ENCODE results near the gene FLOT2.
"Not testable (repeated sequence)": the region's sequence is repeated elsewhere in the genome, so short reads cannot be mapped to it uniquely, and the experiment has no call there.

FLOT2 gene, protein sequence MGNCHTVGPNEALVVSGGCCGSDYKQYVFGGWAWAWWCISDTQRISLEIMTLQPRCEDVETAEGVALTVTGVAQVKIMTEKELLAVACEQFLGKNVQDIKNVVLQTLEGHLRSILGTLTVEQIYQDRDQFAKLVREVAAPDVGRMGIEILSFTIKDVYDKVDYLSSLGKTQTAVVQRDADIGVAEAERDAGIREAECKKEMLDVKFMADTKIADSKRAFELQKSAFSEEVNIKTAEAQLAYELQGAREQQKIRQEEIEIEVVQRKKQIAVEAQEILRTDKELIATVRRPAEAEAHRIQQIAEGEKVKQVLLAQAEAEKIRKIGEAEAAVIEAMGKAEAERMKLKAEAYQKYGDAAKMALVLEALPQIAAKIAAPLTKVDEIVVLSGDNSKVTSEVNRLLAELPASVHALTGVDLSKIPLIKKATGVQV
- total RNA-seq: 41.4 to 161 (median 80.7) reads per million in 9 experiments

DNA sequence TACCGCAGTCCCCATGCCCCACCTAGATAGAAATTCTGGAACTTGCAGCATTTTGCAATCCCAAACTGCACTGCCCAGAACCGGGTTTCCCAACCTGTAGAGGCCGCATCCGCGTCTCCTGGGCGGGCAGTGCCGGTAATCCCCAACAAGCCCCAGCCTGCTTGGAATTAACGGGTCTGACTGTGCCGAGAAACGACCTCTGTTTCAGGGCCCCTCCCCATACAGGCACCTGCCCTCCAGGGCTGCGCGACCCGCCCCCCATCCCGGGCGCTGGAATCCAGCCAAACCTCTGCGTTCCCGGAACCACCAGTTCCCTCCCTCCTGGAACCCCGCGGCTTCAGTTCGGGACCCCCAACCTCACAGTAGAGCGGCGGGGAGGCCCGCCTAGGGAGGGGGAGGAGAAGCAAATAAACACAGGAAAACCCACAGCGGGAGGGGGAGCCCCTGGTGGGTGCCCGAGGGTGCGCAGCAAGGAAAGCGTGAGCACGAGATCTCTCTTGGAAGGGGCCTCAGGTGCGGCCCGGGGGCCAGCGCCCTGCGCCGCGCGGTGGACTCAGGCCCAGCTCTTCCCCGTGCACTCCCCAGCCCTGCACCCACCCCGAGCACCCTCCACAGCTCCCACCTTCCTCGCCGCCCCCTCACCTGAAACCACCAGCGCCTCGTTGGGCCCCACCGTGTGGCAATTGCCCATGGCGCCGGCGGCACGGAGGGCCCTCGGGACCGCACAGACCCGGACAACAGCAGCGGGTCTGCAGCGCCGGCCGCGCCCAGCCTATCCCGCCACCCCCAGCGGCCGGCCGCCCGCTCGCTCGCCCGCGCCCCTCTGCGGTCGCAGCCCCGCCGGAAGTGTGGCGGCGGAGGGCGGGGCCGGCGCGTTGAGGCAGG is at the start of gene FLOT2:
TSS of gene FLOT2 (minus strand) at position 850 of the 885 bp plus-strand sequence. CDS start at position 691, 159 bp downstream.
- peak; percentile 45 to 57 (median 50) for DNase-seq
- ATAC-seq (replicated peaks): peak; percentile 77
- Mint-ChIP-seq H3K4me1 (ENCODE audit: low read depth in 2 of 2) (peaks cover 52 to 60% of the 10 kb centered on the region in 2 donors), H3K27me3 (no peaks in the 10 kb centered on the region), H3K36me3 (ENCODE audit: insufficient read depth) (peaks cover 20% of the 10 kb centered on the region), H3K9me3 (no peaks in the 10 kb centered on the region), H3K27ac (peak within 1 kb of the TSS; percentile 95 to 99), H3K4me3 (peak within 1 kb of the TSS; percentile 93 to 100)

DNA sequence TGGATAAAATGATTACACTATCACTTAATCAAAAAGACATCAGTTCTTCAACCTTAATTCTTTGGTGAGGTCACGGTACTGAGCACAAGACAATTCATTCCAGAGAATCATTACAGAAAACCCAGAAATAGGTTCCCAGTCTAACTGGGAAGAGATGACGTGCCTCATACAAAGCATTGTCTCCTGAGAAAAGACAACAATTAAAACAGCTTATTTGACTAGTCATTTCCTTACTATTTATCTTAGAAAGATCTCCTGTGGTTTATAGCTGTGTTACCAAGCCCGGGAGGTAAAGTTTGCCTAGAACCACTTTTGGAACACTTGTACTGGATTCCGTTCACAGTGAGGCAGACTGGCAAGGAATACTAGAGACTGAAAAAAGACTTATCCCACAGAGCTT is 48.7 kb upstream of the FLOT2 start:
- DNase-seq (no peak), ATAC-seq (replicated peaks) (no peak)
- Mint-ChIP-seq H3K36me3 (ENCODE audit: insufficient read depth) (peaks cover 63% of the 10 kb centered on the region), H3K9me3 (no peaks in the 10 kb centered on the region), H3K4me1 (ENCODE audit: low read depth in 2 of 2) (peaks cover 50 to 64% of the 10 kb centered on the region in 2 donors), H3K27ac (peak overlapping the region in 1 of 2 donors; percentile 98), H3K27me3 (no peaks in the 10 kb centered on the region), H3K4me3 (peak overlapping the region in 1 of 2 donors; percentile 52)

DNA sequence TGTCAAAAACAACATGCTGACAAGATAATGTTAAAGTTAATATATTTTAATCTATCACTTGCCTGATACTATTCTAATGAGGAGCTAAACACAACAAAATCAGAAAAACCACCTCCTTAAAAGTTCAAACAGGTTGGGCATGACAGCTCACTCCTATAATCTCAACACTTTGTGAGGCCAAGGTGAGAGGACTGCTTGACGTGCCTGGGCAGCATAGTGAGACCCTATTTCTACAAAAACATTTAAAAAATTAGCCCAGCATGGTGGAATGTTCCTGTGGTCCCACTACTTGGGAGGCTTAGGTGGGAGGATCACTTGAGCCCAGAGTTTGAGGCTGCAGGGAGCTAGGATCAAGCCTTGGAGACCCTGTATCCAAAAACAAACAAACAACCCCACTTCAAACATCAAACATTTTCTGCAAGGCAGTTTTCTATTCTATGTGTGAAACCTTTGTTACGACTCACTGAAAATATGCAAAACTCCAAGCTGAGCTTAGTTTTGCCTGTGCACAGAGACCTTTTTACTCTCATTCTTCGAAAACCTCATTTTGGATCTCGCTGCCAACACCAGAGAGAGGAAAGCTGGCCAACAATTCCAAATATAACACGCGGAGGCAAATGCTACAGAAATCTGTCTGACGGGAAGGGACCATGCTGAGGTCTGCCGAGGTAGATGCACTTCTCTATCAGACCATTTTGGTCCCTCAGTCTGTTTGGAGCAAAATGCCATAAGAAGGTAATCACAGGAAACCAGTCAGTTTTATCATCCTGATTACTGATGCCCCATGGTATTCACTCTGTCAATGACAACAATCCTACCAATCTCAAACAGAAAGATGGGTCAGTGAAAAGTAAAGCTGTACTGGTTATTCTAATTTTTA is 47.6 kb upstream of the FLOT2 start:
- no peak for ATAC-seq (replicated peaks)
- Mint-ChIP-seq H3K9me3 (no peaks in the 10 kb centered on the region), H3K36me3 (ENCODE audit: insufficient read depth) (peaks cover 64% of the 10 kb centered on the region), H3K27ac (peak overlapping the region in 1 of 2 donors; percentile 80), H3K4me3 (peak overlapping the region in 1 of 2 donors; percentile 52), H3K27me3 (no peaks in the 10 kb centered on the region), H3K4me1 (ENCODE audit: low read depth in 2 of 2) (peaks cover 59 to 74% of the 10 kb centered on the region in 2 donors)
- DNase-seq: no peak

DNA sequence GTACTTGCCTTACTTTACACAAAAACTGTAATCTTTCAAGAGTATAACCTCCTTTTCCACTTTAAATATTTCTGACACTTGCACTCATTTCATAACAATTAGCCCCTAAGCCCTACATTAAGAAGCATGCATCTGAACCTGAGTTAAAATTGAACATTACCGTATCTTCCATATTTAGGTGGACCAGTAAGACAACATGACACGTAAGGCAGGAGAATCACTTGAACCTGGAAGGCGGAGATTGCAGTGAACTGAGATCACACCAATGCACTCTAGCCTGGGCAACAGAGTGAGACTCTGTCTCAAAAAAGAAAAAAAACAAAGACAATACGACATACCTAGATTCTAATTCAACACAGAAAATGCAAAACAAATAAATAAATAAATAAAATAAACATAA is 46.8 kb upstream of the FLOT2 start:
- ATAC-seq (replicated peaks): no peak
- H3K4me1 Mint-ChIP-seq (ENCODE audit: low read depth in 2 of 2): peaks cover 61 to 81% of the 10 kb centered on the region in 2 donors

DNA sequence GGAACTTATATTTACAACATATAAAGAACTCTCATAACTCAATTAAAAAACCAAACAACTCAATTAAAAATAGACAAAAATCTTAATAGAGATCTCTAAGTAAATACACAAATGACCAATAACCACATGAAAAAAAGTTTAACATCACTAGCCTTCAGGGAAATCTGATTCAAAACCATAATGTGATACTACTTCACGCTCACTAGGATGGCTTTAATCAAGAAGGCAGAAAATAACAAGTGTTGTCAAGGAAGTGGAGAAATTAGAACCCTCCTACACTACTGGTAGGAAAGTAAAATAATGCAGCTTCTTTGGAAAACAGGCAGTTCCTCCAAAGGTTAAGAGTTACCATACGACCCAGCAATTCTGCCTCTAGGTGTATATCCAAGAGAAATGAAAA is 45.4 kb upstream of the FLOT2 start:
- H3K4me3 Mint-ChIP-seq: no peak overlapping the region
- H3K27ac Mint-ChIP-seq: peak overlapping the region in 1 of 2 donors; percentile 80
- H3K4me1 Mint-ChIP-seq (ENCODE audit: low read depth in 2 of 2): peaks cover 63 to 82% of the 10 kb centered on the region in 2 donors
- H3K27me3 Mint-ChIP-seq: no peaks in the 10 kb centered on the region
- H3K36me3 Mint-ChIP-seq (ENCODE audit: insufficient read depth): peaks cover 57% of the 10 kb centered on the region
- ATAC-seq (replicated peaks) (no peak), DNase-seq (no peak)
- no peaks in the 10 kb centered on the region for H3K9me3 Mint-ChIP-seq

More for the DNA sequence above, 46.8 kb upstream of the FLOT2 start:
- Mint-ChIP-seq H3K9me3 (no peaks in the 10 kb centered on the region), H3K27me3 (no peaks in the 10 kb centered on the region), H3K27ac (peak overlapping the region in 1 of 2 donors; percentile 80), H3K4me3 (peak overlapping the region in 1 of 2 donors; percentile 44), H3K36me3 (ENCODE audit: insufficient read depth) (peaks cover 61% of the 10 kb centered on the region)
- no peak for DNase-seq

DNA sequence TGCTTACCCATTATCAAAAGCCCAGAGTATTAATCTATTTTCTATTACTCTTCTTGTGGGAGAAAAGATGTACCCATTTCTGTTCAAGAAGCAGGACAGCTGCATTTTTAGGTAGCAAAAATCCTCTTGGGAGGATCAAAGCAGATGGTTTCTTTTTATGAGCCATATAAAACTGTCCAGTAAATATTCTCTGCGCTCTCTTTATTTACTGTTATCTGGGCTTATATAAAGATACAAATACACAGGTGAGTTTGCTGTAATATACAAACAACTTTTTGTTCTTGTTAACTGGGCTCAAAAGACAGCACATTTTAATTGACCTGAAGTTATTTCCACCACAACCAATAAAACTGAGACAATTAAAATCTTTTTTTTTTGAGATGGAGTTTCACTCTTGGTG is 43.7 kb upstream of the FLOT2 start:
- Mint-ChIP-seq H3K36me3 (ENCODE audit: insufficient read depth) (peaks cover 52% of the 10 kb centered on the region), H3K27ac (no peak overlapping the region)

DNA sequence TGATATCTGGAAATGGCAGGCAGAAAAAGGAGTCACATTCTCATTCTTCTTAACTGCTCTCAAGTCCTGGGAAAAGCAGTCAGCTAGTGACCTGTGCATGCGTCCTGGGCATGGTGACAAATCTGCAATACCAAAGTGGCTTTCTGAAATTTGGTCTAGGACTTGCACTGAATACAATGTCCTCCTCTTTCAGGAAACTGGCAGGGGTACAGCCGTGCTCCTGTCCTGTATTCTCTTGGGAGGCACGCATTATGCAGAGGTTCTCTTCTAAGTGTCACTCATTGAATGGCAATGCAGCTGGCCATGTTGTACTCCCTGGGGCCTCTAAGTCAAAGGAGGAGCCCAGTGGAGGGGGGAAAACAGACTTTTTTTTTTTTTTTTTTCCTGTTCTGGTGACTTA is 43.1 kb upstream of the FLOT2 start:
- no peaks in the 10 kb centered on the region for H3K9me3 Mint-ChIP-seq
- no peaks in the 10 kb centered on the region for H3K27me3 Mint-ChIP-seq
- peaks cover 49% of the 10 kb centered on the region for H3K36me3 Mint-ChIP-seq (ENCODE audit: insufficient read depth)
- H3K27ac Mint-ChIP-seq: no peak overlapping the region
- H3K4me1 Mint-ChIP-seq (ENCODE audit: low read depth in 2 of 2): peaks cover 48 to 77% of the 10 kb centered on the region in 2 donors
- H3K4me3 Mint-ChIP-seq: no peak overlapping the region
- no peak for DNase-seq
- ATAC-seq (replicated peaks): no peak

More for the DNA sequence above, 43.7 kb upstream of the FLOT2 start:
- ATAC-seq (replicated peaks) (no peak), DNase-seq (no peak)
- Mint-ChIP-seq H3K9me3 (no peaks in the 10 kb centered on the region), H3K4me1 (ENCODE audit: low read depth in 2 of 2) (peaks cover 53 to 77% of the 10 kb centered on the region in 2 donors), H3K4me3 (peak overlapping the region in 1 of 2 donors; percentile 21), H3K27me3 (no peaks in the 10 kb centered on the region)

DNA sequence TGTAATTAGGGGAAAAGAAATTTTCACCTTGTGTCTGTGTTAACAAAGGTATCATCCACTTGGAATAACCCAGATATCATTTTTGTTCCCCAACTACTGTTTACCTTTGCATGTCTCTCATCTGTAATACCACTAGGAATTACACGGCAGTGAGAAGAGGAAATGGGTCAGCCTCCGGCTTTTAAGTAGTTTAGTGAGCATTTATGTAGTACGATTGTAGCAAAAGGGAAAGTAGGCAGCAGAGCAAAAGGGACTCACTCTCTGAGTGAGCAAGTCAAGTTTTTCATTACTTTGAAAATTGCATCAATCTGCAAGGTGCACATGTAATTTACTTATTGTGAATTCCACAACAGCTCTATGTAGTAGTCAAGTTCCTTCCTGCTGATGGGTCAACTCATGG is 42.6 kb upstream of the FLOT2 start:
- peak overlapping the region in 1 of 2 donors; percentile 56 for H3K27ac Mint-ChIP-seq
- H3K27me3 Mint-ChIP-seq: no peaks in the 10 kb centered on the region
- H3K4me3 Mint-ChIP-seq: peak overlapping the region in 1 of 2 donors; percentile 13
- H3K36me3 Mint-ChIP-seq (ENCODE audit: insufficient read depth): peaks cover 48% of the 10 kb centered on the region
- ATAC-seq (replicated peaks): peak; percentile 46
- H3K4me1 Mint-ChIP-seq (ENCODE audit: low read depth in 2 of 2): peaks cover 42 to 75% of the 10 kb centered on the region in 2 donors
- H3K9me3 Mint-ChIP-seq: no peaks in the 10 kb centered on the region
- DNase-seq: no peak

DNA sequence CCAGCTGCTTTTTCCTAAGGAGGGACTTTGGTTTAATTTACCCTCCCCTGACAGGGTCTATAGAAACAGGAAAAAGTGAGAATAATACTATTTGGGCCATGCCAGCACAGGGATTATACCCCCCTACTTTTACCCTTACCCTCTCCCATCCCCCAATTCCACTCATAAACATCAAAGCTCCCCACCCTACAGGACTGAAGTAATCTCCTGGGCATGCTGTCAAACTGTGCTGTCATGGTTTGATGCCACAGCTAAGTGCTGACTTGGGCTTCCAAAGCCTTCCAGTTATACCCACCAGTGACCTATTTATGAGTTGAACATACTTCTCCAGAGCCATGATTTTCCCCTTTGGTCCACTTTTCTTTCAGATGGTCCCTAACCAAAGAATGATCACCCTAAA is 41.0 kb upstream of the FLOT2 start:
- Mint-ChIP-seq H3K27me3 (no peaks in the 10 kb centered on the region), H3K27ac (peak overlapping the region; percentile 60 to 66), H3K4me3 (no peak overlapping the region), H3K9me3 (no peaks in the 10 kb centered on the region), H3K4me1 (ENCODE audit: low read depth in 2 of 2) (peaks cover 39 to 70% of the 10 kb centered on the region in 2 donors), H3K36me3 (ENCODE audit: insufficient read depth) (peaks cover 43% of the 10 kb centered on the region)
- ATAC-seq (replicated peaks) (no peak), DNase-seq (no peak)

DNA sequence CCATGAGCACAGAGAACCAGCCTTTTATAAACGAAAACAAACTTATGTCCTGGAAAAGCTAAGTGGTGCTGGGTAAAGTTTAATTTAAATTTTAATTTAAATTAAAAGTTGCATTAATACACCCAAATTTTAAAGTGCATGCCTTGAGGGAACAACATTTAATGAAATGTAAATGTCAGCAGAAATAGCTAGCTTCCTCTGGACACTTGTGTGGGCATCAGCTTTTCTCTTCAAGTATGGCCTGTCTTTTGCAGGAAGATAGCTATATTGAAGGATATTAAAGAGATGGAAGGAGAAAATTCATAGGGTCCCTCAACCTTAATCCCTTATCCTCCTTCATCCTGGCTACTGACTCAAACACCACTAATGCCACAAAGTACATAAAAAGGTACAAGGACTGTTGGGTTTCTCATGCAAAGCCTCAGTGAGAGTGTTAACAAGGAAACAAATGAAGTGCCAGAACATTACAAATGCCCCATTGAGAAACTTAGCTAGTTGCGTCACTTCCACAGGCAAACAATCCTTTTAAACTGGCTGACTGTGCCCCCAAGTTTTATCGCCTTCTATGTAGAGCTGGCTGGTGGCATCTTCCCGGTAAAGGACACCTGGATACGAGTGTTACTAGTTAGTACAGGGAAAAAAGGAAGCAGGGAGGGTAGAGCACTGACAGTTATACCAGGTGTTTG is 39.7 kb upstream of the FLOT2 start:
- no peaks in the 10 kb centered on the region for H3K27me3 Mint-ChIP-seq
- H3K27ac Mint-ChIP-seq: peak overlapping the region; percentile 16 to 46
- DNase-seq: no peak
- peaks cover 38 to 68% of the 10 kb centered on the region in 2 donors for H3K4me1 Mint-ChIP-seq (ENCODE audit: low read depth in 2 of 2)
- peak overlapping the region in 1 of 2 donors; percentile 46 for H3K4me3 Mint-ChIP-seq
- ATAC-seq (replicated peaks): no peak
- H3K9me3 Mint-ChIP-seq: no peaks in the 10 kb centered on the region
- peaks cover 36% of the 10 kb centered on the region for H3K36me3 Mint-ChIP-seq (ENCODE audit: insufficient read depth)

DNA sequence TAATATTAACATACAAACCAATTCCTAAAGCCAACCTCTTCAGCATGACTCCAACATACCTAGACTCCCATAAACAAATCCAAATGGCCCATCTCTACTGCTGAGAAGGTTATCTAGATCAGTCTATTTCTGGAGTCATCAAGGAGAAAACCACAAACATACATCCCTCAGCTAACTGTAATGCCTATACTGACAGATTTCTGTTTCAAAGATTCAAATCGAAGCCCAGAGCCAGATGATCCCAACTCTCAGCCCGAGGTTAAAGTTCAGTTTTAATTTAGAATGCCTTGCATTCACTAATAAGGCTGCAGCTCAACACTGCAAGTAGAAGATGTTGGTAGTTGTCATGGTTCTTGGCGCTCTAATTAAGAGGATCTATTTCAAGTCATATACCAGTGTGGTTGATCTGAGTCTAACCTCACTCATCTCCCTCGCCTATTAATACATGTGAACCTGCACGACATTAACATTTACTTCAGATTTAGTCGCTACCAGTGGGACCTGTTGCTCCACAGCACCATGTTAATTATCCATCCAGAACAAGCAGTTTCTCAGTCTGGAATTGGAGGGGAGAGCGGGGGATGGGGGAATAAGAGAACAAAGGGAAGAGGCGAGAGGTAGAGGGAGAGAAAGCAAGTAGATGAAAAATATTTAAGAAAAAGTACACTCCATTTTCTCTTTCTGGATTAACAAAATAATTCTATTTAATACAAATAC is 38.4 kb upstream of the FLOT2 start:
- peaks cover 33% of the 10 kb centered on the region for H3K36me3 Mint-ChIP-seq (ENCODE audit: insufficient read depth)
- peak overlapping the region; percentile 16 to 88 for H3K27ac Mint-ChIP-seq
- peak overlapping the region in 1 of 2 donors; percentile 46 for H3K4me3 Mint-ChIP-seq
- ATAC-seq (replicated peaks) (no peak), DNase-seq (no peak)
- peaks cover 31 to 57% of the 10 kb centered on the region in 2 donors for H3K4me1 Mint-ChIP-seq (ENCODE audit: low read depth in 2 of 2)
- H3K27me3 Mint-ChIP-seq: no peaks in the 10 kb centered on the region
- no peaks in the 10 kb centered on the region for H3K9me3 Mint-ChIP-seq

DNA sequence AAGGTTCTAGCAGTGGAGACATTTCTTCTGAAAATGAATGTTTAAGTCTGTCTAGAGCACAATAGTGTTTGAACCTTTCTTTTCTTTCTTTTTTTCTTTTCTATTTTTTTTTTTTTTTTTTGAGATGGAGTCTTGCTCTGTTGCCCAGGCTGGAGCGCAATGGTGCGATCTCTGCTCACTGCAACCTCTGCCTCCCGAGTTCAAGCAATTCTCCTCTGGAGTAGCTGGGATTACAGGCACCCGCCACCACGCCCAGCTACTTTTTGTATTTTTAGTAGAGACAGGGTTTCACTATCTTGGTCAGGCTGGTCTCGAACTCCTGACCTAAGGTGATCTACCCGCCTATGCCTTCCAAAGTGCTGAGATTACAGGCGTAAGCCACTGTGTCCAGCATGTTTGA is 37.0 kb upstream of the FLOT2 start:
- peaks cover 29% of the 10 kb centered on the region for H3K36me3 Mint-ChIP-seq (ENCODE audit: insufficient read depth)
- H3K27me3 Mint-ChIP-seq; ATAC-seq (replicated peaks); DNase-seq; H3K9me3 Mint-ChIP-seq; H3K4me3 Mint-ChIP-seq: not testable (repeated sequence)
- H3K4me1 Mint-ChIP-seq (ENCODE audit: low read depth in 2 of 2): peaks cover 33 to 51% of the 10 kb centered on the region in 2 donors
- H3K27ac Mint-ChIP-seq: peak overlapping the region in 1 of 2 donors; percentile 55
